GM12878 (cell line): ENCODE results near the gene BRAF.

Experiments used
- BHLHE40 ChIP-seq, 2 experiments: fragments of 450-650 bp in 1 of 2; IDR thresholded peaks; 2 replicates each; pipeline ENCODE4 v1.6.1; 2011 to 2017; ENCODE audit warnings: low read depth in 2 of 2, borderline replicate concordance in 1 of 2, improper control_type of control experiment in 1 of 2, low read length in 1 of 2, mild to moderate bottlenecking in 1 of 2
- CBFB ChIP-seq: IDR thresholded peaks from 2 replicates; pipeline ENCODE4 v1.6.1; 2016; ENCODE audit warnings: antibody characterized with exemption, low read depth
- CTCF ChIP-seq, 3 experiments: IDR thresholded peaks in 2 of 3; conservative IDR thresholded peaks in 1 of 3; 2 replicates each; pipeline ENCODE4 v1.5.1; 2011; ENCODE audit warnings: low read depth in 3 of 3, low read length in 3 of 3, mild to moderate bottlenecking in 3 of 3, control low read depth in 2 of 3, moderate library complexity in 2 of 3, inconsistent platforms in 1 of 3, mixed read lengths in 1 of 3; ENCODE audit not compliant: control insufficient read depth in 2 of 3, insufficient read depth in 1 of 3; ENCODE audit errors: extremely low read depth in 1 of 3
- HDGF ChIP-seq: fragments of 450-650 bp; IDR thresholded peaks from 2 replicates; pipeline ENCODE4 v1.6.1; 2016; ENCODE audit warnings: antibody characterized with exemption
- NR2C1 ChIP-seq: fragments of 450-650 bp; IDR thresholded peaks from 2 replicates; pipeline ENCODE4 v1.6.1; 2017; ENCODE audit warnings: antibody characterized with exemption, mild to moderate bottlenecking, moderate library complexity
- RAD51 ChIP-seq: fragments of 450-650 bp; IDR thresholded peaks from 2 replicates; pipeline ENCODE4 v1.6.1; 2016; ENCODE audit warnings: moderate library complexity, mild to moderate bottlenecking, inconsistent platforms
- SUPT20H ChIP-seq: IDR thresholded peaks from 2 replicates; pipeline ENCODE4 v1.6.1; 2011; ENCODE audit warnings: low read depth, mild to moderate bottlenecking, low read length, moderate library complexity, borderline replicate concordance; ENCODE audit not compliant: control insufficient read depth

- TF ChIP-seq CBFB, result no peak
- no peak for TF ChIP-seq CTCF (IDR thresholded peaks at IDR 0.05 in 2 of 3, conservative IDR thresholded peaks at IDR 0.05 in 1 of 3; ENCODE audit: control insufficient read depth in 2 of 3, extremely low read depth in 1 of 3, insufficient read depth in 1 of 3, low read depth in 3 of 3, low read length in 3 of 3)
- TF ChIP-seq HDGF, result no peak
- TF ChIP-seq NR2C1, result no peak
- TF ChIP-seq SUPT20H, result no peak
- no peak for TF ChIP-seq RAD51
- TF ChIP-seq BHLHE40 (IDR thresholded peaks at IDR 0.05; ENCODE audit: borderline replicate concordance in 1 of 2, low read depth in 2 of 2, low read length in 1 of 2), result no peak
Observed at GRCh38 chr7:140684066-140684950, 240.4 kb downstream of the BRAF start.
